Parathyroid adenoma (tissue), 2 donors: Measurements from ENCODE around the gene FTMT.

ENCODE experiments used
- H2AFZ ChIP-seq: fragments of 300-600 bp; sonication (generic); one replicate; pipeline ENCODE4 v1.7.0; 2017; ENCODE audit warnings: antibody characterized with exemption, mild to moderate bottlenecking
- H3K27ac ChIP-seq: fragments of 300-600 bp; sonication (generic); one replicate; pipeline ENCODE4 v1.7.0; 2017
- H3K27me3 ChIP-seq: fragments of 300-600 bp; sonication (generic); one replicate; pipeline ENCODE4 v1.7.0; 2017; ENCODE audit warnings: low read length; ENCODE audit not compliant: control insufficient read depth, insufficient read depth
- H3K36me3 ChIP-seq: fragments of 300-600 bp; sonication (generic); one replicate; pipeline ENCODE4 v1.7.0; 2017; ENCODE audit warnings: low read length; ENCODE audit not compliant: control insufficient read depth, insufficient read depth
- H3K4me1 ChIP-seq: fragments of 300-600 bp; sonication (generic); one replicate; pipeline ENCODE4 v1.7.0; 2017; ENCODE audit warnings: control low read depth
- H3K4me2 ChIP-seq: fragments of 300-600 bp; sonication (generic); one replicate; pipeline ENCODE4 v1.7.0; 2017; ENCODE audit warnings: low read length
- H3K4me3 ChIP-seq: fragments of 300-600 bp; sonication (generic); one replicate; pipeline ENCODE4 v1.7.0; 2017; ENCODE audit warnings: low read depth, low read length
- H3K79me2 ChIP-seq: fragments of 300-600 bp; sonication (generic); one replicate; pipeline ENCODE4 v1.7.0; 2017; ENCODE audit warnings: control low read depth
- H3K9ac ChIP-seq: fragments of 300-600 bp; sonication (generic); one replicate; pipeline ENCODE4 v1.7.0; 2017; ENCODE audit warnings: mild to moderate bottlenecking
- H3K9me3 ChIP-seq: fragments of 300-600 bp; sonication (generic); one replicate; pipeline ENCODE4 v1.7.0; 2017; ENCODE audit warnings: low read length; ENCODE audit not compliant: control insufficient read depth
- CTCF ChIP-seq: fragments of 300-600 bp; sonication (generic); IDR thresholded peaks from one replicate; pipeline ENCODE4 v1.7.0; 2017; ENCODE audit warnings: antibody characterized with exemption, mild to moderate bottlenecking
- donor health status: primary hyperparathyroidism.

FTMT gene

GRCh38 chr5:121873409-121873808, 21.7 kb downstream of the FTMT start:
- no peak overlapping the region for H3K9ac ChIP-seq
- H3K4me1 ChIP-seq = no peaks in the 10 kb centered on the region
- H3K9me3 ChIP-seq = no peaks in the 10 kb centered on the region
- no peaks in the 10 kb centered on the region for H3K36me3 ChIP-seq
- no peaks in the 10 kb centered on the region for H3K79me2 ChIP-seq
- no peak overlapping the region for H3K27ac ChIP-seq
- no peak for TF ChIP-seq CTCF
- H3K4me2 ChIP-seq = no peak overlapping the region
- H2AFZ ChIP-seq = no peak overlapping the region
- H3K4me3 ChIP-seq = no peak overlapping the region
- no peaks in the 10 kb centered on the region for H3K27me3 ChIP-seq

- H3K36me3 ChIP-seq = no peaks in the 10 kb centered on the region
- H3K4me2 ChIP-seq = no peak overlapping the region
- H3K4me1 ChIP-seq = no peaks in the 10 kb centered on the region
- no peaks in the 10 kb centered on the region for H3K9me3 ChIP-seq
- no peak overlapping the region for H2AFZ ChIP-seq
- no peak overlapping the region for H3K4me3 ChIP-seq
- no peaks in the 10 kb centered on the region for H3K27me3 ChIP-seq
- H3K9ac ChIP-seq = no peak overlapping the region
- H3K79me2 ChIP-seq = no peaks in the 10 kb centered on the region
- no peak overlapping the region for H3K27ac ChIP-seq
- TF ChIP-seq CTCF = no peak
Measured at GRCh38 chr5:121885630-121886029, 33.9 kb downstream of the FTMT start.

GRCh38 chr5:121887727-121888126, 36.0 kb downstream of the FTMT start:
- Histone ChIP-seq H3K79me2 (no peaks in the 10 kb centered on the region), H3K27me3 (no peaks in the 10 kb centered on the region), H3K9me3 (no peaks in the 10 kb centered on the region), H2AFZ (no peak overlapping the region), H3K27ac (no peak overlapping the region), H3K36me3 (no peaks in the 10 kb centered on the region), H3K9ac (no peak overlapping the region), H3K4me1 (no peaks in the 10 kb centered on the region), H3K4me3 (no peak overlapping the region), H3K4me2 (no peak overlapping the region)
- no peak for TF ChIP-seq CTCF

- no peak overlapping the region for H3K27ac ChIP-seq
- H3K79me2 ChIP-seq = no peaks in the 10 kb centered on the region
- no peaks in the 10 kb centered on the region for H3K36me3 ChIP-seq
- no peak overlapping the region for H3K4me2 ChIP-seq
- no peak overlapping the region for H2AFZ ChIP-seq
- TF ChIP-seq CTCF = no peak
- H3K9ac ChIP-seq = no peak overlapping the region
- H3K4me1 ChIP-seq = no peaks in the 10 kb centered on the region
- no peaks in the 10 kb centered on the region for H3K9me3 ChIP-seq
- H3K27me3 ChIP-seq = no peaks in the 10 kb centered on the region
- no peak overlapping the region for H3K4me3 ChIP-seq
Measured at GRCh38 chr5:121890297-121890858, 38.7 kb downstream of the FTMT start.

- Histone ChIP-seq H3K36me3 (no peaks in the 10 kb centered on the region), H3K79me2 (no peaks in the 10 kb centered on the region), H2AFZ (no peak overlapping the region), H3K4me2 (no peak overlapping the region), H3K4me3 (no peak overlapping the region), H3K9ac (no peak overlapping the region), H3K27me3 (no peaks in the 10 kb centered on the region), H3K27ac (no peak overlapping the region), H3K9me3 (no peaks in the 10 kb centered on the region), H3K4me1 (no peaks in the 10 kb centered on the region)
- no peak for TF ChIP-seq CTCF
Measured at GRCh38 chr5:121897341-121897740, 45.7 kb downstream of the FTMT start.
